Epithelial cell of proximal tubule (primary cell): ENCODE data around the gene ROR2. TPM values are rescaled to one million over a fixed set of nuclear protein-coding genes. Genes with fewer than 3 reads are reported as not detected.
"Not testable (repeated sequence)": the region's sequence is repeated elsewhere in the genome, so short reads cannot be mapped to it uniquely, and the experiment has no call there.

Experiments used
- DNase-seq: peaks from one replicate; pipeline ENCODE4 v3.0.0-alpha.2; 2011; ENCODE audit warnings: low read depth
- H3K4me3 ChIP-seq: 2 replicates; pipeline ENCODE4 v1.5.1; 2011; ENCODE audit warnings: low read depth, mild to moderate bottlenecking, low read length
- CTCF ChIP-seq: conservative IDR thresholded peaks from 2 replicates; pipeline ENCODE4 v1.5.1; 2012; ENCODE audit warnings: low read depth, mild to moderate bottlenecking, low read length
- total RNA-seq: library from RNA; depleted of rRNA; stranded (reverse); fragments of >200 nt; gene quantifications from 2 replicates; pipeline ENCODE4 v1.2.3, GENCODE V29; 2015

ROR2 gene
- total RNA-seq, 1 donor from 2014 or later, result 3.1 TPM

- no peak overlapping the region for H3K4me3 ChIP-seq
- TF ChIP-seq CTCF, result no peak
- DNase-seq, result no peak
Measured at GRCh38 chr9:91557327-91557726, 392.7 kb downstream of the ROR2 start.

- DNase-seq, result no peak
- TF ChIP-seq CTCF, result no peak
- H3K4me3 ChIP-seq, result no peak overlapping the region
Measured at GRCh38 chr9:91555132-91555531, 394.9 kb downstream of the ROR2 start.

- DNase-seq, result no peak
- no peak overlapping the region for H3K4me3 ChIP-seq
- TF ChIP-seq CTCF, result no peak
Measured at GRCh38 chr9:91549177-91549576, 400.9 kb downstream of the ROR2 start.

- DNase-seq, result no peak
- no peak for TF ChIP-seq CTCF
- no peak overlapping the region for H3K4me3 ChIP-seq
Measured at GRCh38 chr9:91547081-91547480, 402.9 kb downstream of the ROR2 start.

- DNase-seq, result no peak
- no peak overlapping the region for H3K4me3 ChIP-seq
- TF ChIP-seq CTCF, result no peak
Measured at GRCh38 chr9:91546574-91546973, 403.5 kb downstream of the ROR2 start.

- H3K4me3 ChIP-seq, result no peak overlapping the region
- no peak for TF ChIP-seq CTCF
- no peak for DNase-seq
Measured at GRCh38 chr9:91541734-91542133, 408.3 kb downstream of the ROR2 start.

GRCh38 chr9:91540506-91540905, 409.5 kb downstream of the ROR2 start:
- not testable (repeated sequence) for DNase-seq, H3K4me3 ChIP-seq

GRCh38 chr9:91536211-91536691, 413.8 kb downstream of the ROR2 start:
- DNase-seq, result no peak
- no peak overlapping the region for H3K4me3 ChIP-seq
- TF ChIP-seq CTCF, result no peak
